PC-3 (cell line): ENCODE results near the gene CD99. TPM values are rescaled to one million over a fixed set of nuclear protein-coding genes. Genes with fewer than 3 reads are reported as not detected.

Source experiments
- ATAC-seq: fragments of 200-7000 bp; cut with Tn5 transposase; 2 replicates; pipeline ENCODE4 v1.9.1; 2020; ENCODE audit warnings: mild to moderate bottlenecking, moderate library complexity
- BruUV-seq: library from RNA; stranded (reverse); fragments of 400-500 nt; replicated peaks from 2 replicates; lab custom pipeline; 2021; lab: Mats Ljungman, UMichigan
- CTCF ChIA-PET: fragments of 300-600 bp; sonication (Branson Sonifier 250); formaldehyde crosslinking; loops from one replicate; lab custom pipeline; 2022; ENCODE audit warnings: antibody characterized with exemption; lab: Charles Lee
- POLR2A ChIA-PET: fragments of 300-600 bp; sonication (Branson Sonifier 250); formaldehyde crosslinking; loops from one replicate; lab custom pipeline; 2022; ENCODE audit warnings: antibody characterized with exemption; ENCODE audit not compliant: unreplicated experiment; lab: Charles Lee
- DNase-seq: peaks from one replicate; pipeline ENCODE4 v3.0.0-alpha.2; 2015
- H2AFZ ChIP-seq: fragments of 300-600 bp; sonication (generic); 2 replicates; pipeline ENCODE4 v1.6.0; 2016; ENCODE audit warnings: antibody characterized with exemption, low read length
- H3F3A ChIP-seq: fragments of 300-600 bp; sonication (generic); one replicate; pipeline ENCODE4 v1.6.0; 2017; ENCODE audit warnings: antibody characterized with exemption, low read length, control low read depth, mild to moderate bottlenecking; ENCODE audit not compliant: unreplicated experiment
- H3K27ac ChIP-seq: fragments of 300-600 bp; sonication (generic); 2 replicates; pipeline ENCODE4 v1.5.1; 2016; ENCODE audit warnings: mild to moderate bottlenecking, low read length
- H3K27me3 ChIP-seq: fragments of 300-600 bp; sonication (generic); 2 replicates; pipeline ENCODE4 v1.6.1; 2016; ENCODE audit warnings: low read length, mixed read lengths
- H3K36me3 ChIP-seq: fragments of 300-600 bp; sonication (generic); 2 replicates; pipeline ENCODE4 v1.6.1; 2016; ENCODE audit warnings: low read depth, mixed run types, low read length, mixed read lengths
- H3K4me1 ChIP-seq: fragments of 300-600 bp; sonication (generic); 2 replicates; pipeline ENCODE4 v1.5.1; 2016; ENCODE audit warnings: low read length; ENCODE audit not compliant: insufficient read depth
- H3K4me2 ChIP-seq: fragments of 300-600 bp; sonication (generic); 2 replicates; pipeline ENCODE4 v1.6.0; 2016; ENCODE audit warnings: low read length
- H3K4me3 ChIP-seq: fragments of 300-600 bp; sonication (generic); 2 replicates; pipeline ENCODE4 v1.5.1; 2016; ENCODE audit warnings: mild to moderate bottlenecking, low read length, mixed read lengths
- H3K79me2 ChIP-seq: fragments of 300-600 bp; sonication (generic); 2 replicates; pipeline ENCODE4 v1.6.1; 2017; ENCODE audit warnings: low read length, mixed read lengths
- H3K9ac ChIP-seq: fragments of 300-600 bp; sonication (generic); 2 replicates; pipeline ENCODE4 v1.6.0; 2016; ENCODE audit warnings: mild to moderate bottlenecking, low read length
- H3K9me2 ChIP-seq: fragments of 300-600 bp; sonication (generic); replicated peaks from 2 replicates; pipeline ENCODE4 v1.6.1; 2016; ENCODE audit warnings: mixed run types, low read length, mixed read lengths
- H3K9me3 ChIP-seq: fragments of 300-600 bp; sonication (generic); 2 replicates; pipeline ENCODE4 v1.6.1; 2016; ENCODE audit warnings: low read length, mixed read lengths
- H4K20me1 ChIP-seq: fragments of 300-600 bp; sonication (generic); 2 replicates; pipeline ENCODE4 v1.6.1; 2016; ENCODE audit warnings: low read length, mixed read lengths
- EZH2 ChIP-seq: fragments of 300-600 bp; sonication (generic); IDR thresholded peaks from one replicate; pipeline ENCODE4 v1.6.1; 2017; ENCODE audit warnings: antibody characterized with exemption, mild to moderate bottlenecking, low read length; ENCODE audit not compliant: unreplicated experiment
- EZH2phosphoT487 ChIP-seq: fragments of 300-600 bp; sonication (generic); IDR thresholded peaks from 2 replicates; pipeline ENCODE4 v1.6.1; 2018; ENCODE audit warnings: mild to moderate bottlenecking, antibody characterized with exemption, low read length, borderline replicate concordance
- intact Hi-C: fragments of 100-400 bp; cut with micrococcal nuclease; formaldehyde crosslinking; loops from 2 replicates; pipeline ENCODE4 v1.9.0; 2023
- total RNA-seq: library from RNA; depleted of rRNA; stranded (reverse); fragments of >200 nt; gene quantifications from 2 replicates; pipeline ENCODE4 v1.2.3, GENCODE V29; 2014
- TF ChIP-seq, protein P1 (sequence below): fragments of 300-600 bp; sonication (generic); conservative IDR thresholded peaks from 2 replicates; pipeline ENCODE4 v1.5.1; 2017; ENCODE audit warnings: antibody characterized with exemption, low read depth, mild to moderate bottlenecking, low read length

CD99 gene
- total RNA-seq, 1 experiment from 2014 or later: 202 TPM

DNA sequence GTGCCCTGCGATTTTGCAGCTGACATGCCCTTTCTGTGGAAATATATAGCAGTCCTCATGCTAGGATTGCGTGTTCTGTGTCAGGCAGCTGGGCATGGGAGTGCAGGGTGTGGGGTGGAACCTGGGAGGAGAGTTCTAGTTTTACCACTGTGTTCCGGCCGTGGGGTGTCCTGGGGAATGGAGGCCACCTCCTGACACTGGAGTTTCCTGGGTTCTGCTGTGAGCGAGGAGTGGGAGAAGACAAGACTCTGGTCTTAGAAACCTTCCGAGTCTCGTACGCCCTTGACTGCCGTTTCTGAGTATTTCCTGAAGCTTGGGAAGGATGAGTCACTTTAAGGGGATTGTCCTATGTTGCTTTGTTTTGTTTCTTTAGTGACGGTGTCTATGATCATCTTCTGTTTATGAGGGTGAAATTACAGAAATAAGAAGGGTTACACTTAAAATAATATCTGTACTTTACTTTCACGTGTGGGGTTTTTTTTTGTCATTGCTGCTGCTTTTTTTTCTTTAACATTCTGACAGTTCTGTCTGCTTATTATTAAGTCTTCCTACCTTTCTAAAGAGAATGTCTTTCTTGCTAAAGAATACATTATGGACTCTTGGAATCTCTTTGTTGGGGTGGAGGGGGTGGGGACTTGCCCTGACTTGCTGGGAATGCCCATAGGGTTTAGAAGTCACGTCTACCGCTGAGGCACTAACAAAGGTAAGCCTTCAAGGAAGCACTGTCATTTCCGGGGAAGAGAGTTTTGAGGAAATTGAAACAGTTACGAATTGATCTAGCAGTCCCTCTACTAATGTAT is 19.1 kb downstream of the CD99 start:
- Histone ChIP-seq H3K9me2 (no peaks in the 10 kb centered on the region), H4K20me1 (no peaks in the 10 kb centered on the region), H3K4me3 (peak overlapping the region; percentile 45; the same call in 1 of the 2 replicates), H3K9ac (peak overlapping the region; percentile 61), H3K27ac (peak overlapping the region; percentile 94), H3K79me2 (peaks cover 61% of the 10 kb centered on the region), H2AFZ (no peak overlapping the region), H3F3A (no peaks in the 10 kb centered on the region), H3K36me3 (peaks cover 7% of the 10 kb centered on the region; the same call in 1 of the 2 replicates), H3K4me2 (peak overlapping the region; percentile 87), H3K4me1 (peaks cover 44% of the 10 kb centered on the region), H3K27me3 (no peaks in the 10 kb centered on the region), H3K9me3 (no peaks in the 10 kb centered on the region)
- BruUV-seq: TSS peak; percentile 98
- intact Hi-C loops: loop anchor here (5.0 kb wide), 1 partner anchor 33 kb away; no protein-coding TSS in a partner anchor
- DNase-seq: peak; percentile 76
- ChIA-PET CTCF (no interaction called here), POLR2A (no interaction called here)
- ATAC-seq: peak; percentile 71
- TF ChIP-seq EZH2phosphoT487: no peak
- TF ChIP-seq, protein P1, sequence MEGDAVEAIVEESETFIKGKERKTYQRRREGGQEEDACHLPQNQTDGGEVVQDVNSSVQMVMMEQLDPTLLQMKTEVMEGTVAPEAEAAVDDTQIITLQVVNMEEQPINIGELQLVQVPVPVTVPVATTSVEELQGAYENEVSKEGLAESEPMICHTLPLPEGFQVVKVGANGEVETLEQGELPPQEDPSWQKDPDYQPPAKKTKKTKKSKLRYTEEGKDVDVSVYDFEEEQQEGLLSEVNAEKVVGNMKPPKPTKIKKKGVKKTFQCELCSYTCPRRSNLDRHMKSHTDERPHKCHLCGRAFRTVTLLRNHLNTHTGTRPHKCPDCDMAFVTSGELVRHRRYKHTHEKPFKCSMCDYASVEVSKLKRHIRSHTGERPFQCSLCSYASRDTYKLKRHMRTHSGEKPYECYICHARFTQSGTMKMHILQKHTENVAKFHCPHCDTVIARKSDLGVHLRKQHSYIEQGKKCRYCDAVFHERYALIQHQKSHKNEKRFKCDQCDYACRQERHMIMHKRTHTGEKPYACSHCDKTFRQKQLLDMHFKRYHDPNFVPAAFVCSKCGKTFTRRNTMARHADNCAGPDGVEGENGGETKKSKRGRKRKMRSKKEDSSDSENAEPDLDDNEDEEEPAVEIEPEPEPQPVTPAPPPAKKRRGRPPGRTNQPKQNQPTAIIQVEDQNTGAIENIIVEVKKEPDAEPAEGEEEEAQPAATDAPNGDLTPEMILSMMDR: no peak

DNA sequence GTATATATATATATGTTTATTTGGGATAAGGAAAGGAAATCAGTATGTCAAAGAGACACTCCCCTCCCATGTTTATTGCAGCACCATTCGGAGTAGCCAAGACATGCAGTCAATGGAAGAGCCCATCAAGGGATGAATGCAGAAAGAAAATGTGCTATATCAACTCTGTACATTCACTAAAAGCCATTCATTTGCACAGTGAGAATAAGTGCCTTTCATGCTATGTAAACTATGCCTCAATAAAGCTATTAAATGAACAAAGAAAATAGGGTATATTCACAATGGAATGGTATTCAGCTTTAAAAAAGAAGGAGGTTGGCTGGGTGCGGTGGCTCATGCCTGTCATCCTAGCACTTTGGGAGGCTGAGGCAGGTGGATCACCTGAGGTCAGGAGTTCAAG is 20.3 kb downstream of the CD99 start:
- intact Hi-C loops: loop anchor here (5.0 kb wide), 1 partner anchor 34 kb away; no protein-coding TSS in a partner anchor
- no TSS peak for BruUV-seq
- DNase-seq (no peak), ATAC-seq (no peak)
- H3F3A ChIP-seq: no peaks in the 10 kb centered on the region
- TF ChIP-seq, protein P1: no peak
- TF ChIP-seq EZH2phosphoT487: no peak
- no peak for TF ChIP-seq EZH2
- ChIA-PET CTCF (no interaction called here), POLR2A (no interaction called here)
- H3K9me2 ChIP-seq: no peaks in the 10 kb centered on the region
- H2AFZ ChIP-seq: no peak overlapping the region
- H3K9me3 ChIP-seq: no peaks in the 10 kb centered on the region
- peaks cover 41% of the 10 kb centered on the region for H3K4me1 ChIP-seq
- H3K4me3 ChIP-seq: no peak overlapping the region
- peaks cover 7% of the 10 kb centered on the region; the same call in 1 of the 2 replicates for H3K36me3 ChIP-seq
- no peak overlapping the region for H3K27ac ChIP-seq
- peaks cover 49% of the 10 kb centered on the region for H3K79me2 ChIP-seq
- no peaks in the 10 kb centered on the region for H3K27me3 ChIP-seq
- no peaks in the 10 kb centered on the region for H4K20me1 ChIP-seq
- H3K4me2 ChIP-seq: no peak overlapping the region
- H3K9ac ChIP-seq: no peak overlapping the region

DNA sequence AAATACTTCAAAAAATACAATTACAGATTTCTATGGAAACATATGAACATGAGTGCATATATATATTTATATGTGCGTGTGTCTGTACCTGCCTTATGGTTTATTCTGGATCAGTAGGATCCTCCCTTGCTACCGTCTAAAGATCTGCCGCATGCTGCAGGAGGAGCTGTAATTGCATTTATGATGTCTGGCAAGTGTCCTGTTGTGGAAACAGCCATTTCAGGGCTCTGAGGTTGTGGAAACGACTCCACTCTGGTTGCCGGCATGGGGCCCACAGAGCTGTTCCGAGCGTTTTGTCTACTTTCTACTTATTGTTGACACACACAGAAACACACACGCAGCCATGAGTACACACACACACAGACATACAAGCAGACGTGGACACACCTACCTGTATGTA is 21.3 kb downstream of the CD99 start:
- Histone ChIP-seq H3K9me3 (no peaks in the 10 kb centered on the region), H3K9ac (no peak overlapping the region), H3K4me1 (peaks cover 34% of the 10 kb centered on the region), H3F3A (no peaks in the 10 kb centered on the region), H2AFZ (no peak overlapping the region), H3K9me2 (no peaks in the 10 kb centered on the region), H4K20me1 (no peaks in the 10 kb centered on the region), H3K27ac (no peak overlapping the region), H3K4me3 (no peak overlapping the region), H3K4me2 (no peak overlapping the region), H3K27me3 (no peaks in the 10 kb centered on the region), H3K36me3 (peaks cover 7% of the 10 kb centered on the region; the same call in 1 of the 2 replicates), H3K79me2 (peaks cover 48% of the 10 kb centered on the region)
- CTCF ChIA-PET: no interaction called here
- POLR2A ChIA-PET: no interaction called here
- intact Hi-C loops: loop anchor here (5.0 kb wide), 1 partner anchor 35 kb away; no protein-coding TSS in a partner anchor
- no TSS peak for BruUV-seq
- TF ChIP-seq EZH2 (no peak), EZH2phosphoT487 (no peak)
- TF ChIP-seq, protein P1: no peak
- DNase-seq (no peak), ATAC-seq (no peak)
